ENCODE data around the gene NOS1AP.

DNA sequence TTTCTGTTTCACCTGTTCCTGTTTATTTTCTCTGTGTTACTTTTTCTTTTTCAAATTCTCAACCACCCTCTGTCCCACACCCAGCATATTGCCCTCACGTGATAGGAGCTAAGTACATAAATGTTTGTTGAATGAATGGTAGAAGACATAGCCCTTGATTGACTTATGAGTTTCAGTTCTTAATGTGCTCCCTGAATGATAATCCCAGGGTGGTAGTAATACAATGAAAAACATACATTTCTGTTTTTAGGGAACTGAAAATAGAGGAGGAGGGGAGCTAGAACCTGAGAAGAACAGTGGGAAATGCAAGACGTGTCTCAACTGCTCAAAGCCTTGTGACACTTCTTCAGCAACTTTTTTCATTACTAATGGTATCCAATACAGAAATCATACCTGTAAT lies 160.1 kb downstream of the NOS1AP start:
- TF ChIP-seq FOXK2 (IDR thresholded peaks at IDR 0.05): no peak
- TF ChIP-seq ELF4 (IDR thresholded peaks at IDR 0.05): no peak
- TF ChIP-seq TARDBP (IDR thresholded peaks at IDR 0.05): no peak
- no peak for TF ChIP-seq NFRKB (IDR thresholded peaks at IDR 0.05)
- TF ChIP-seq HDGF (IDR thresholded peaks at IDR 0.05; ENCODE audit: borderline replicate concordance): no peak
- no peak for TF ChIP-seq ARNT (IDR thresholded peaks at IDR 0.05)
- TF ChIP-seq, protein P1, sequence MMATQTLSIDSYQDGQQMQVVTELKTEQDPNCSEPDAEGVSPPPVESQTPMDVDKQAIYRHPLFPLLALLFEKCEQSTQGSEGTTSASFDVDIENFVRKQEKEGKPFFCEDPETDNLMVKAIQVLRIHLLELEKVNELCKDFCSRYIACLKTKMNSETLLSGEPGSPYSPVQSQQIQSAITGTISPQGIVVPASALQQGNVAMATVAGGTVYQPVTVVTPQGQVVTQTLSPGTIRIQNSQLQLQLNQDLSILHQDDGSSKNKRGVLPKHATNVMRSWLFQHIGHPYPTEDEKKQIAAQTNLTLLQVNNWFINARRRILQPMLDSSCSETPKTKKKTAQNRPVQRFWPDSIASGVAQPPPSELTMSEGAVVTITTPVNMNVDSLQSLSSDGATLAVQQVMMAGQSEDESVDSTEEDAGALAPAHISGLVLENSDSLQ (IDR thresholded peaks at IDR 0.05): no peak
- no peak for TF ChIP-seq SP1 (IDR thresholded peaks at IDR 0.05)
- no peak for TF ChIP-seq FOXM1 (IDR thresholded peaks at IDR 0.05; ENCODE audit: borderline replicate concordance)
- no peak for TF ChIP-seq BHLHE40 (IDR thresholded peaks at IDR 0.05; ENCODE audit: borderline replicate concordance)
- no peak for TF ChIP-seq FOXA1 (IDR thresholded peaks at IDR 0.05)
- no peak for TF ChIP-seq SUZ12 (IDR thresholded peaks at IDR 0.05)
- TF ChIP-seq L3MBTL2 (conservative IDR thresholded peaks at IDR 0.05): no peak
- TF ChIP-seq ZNF384 (IDR thresholded peaks at IDR 0.05): no peak
